GM12878 (cell line): ENCODE results near the gene TGFB1. TPM values are rescaled to one million over a fixed set of nuclear protein-coding genes. Genes with fewer than 3 reads are reported as not detected.

ENCODE experiments used
- CREB1 ChIP-seq: IDR thresholded peaks from 2 replicates; pipeline ENCODE4 v1.6.1; 2012; ENCODE audit warnings: low read depth, mild to moderate bottlenecking, inconsistent platforms
- EED ChIP-seq: sonication (generic); IDR thresholded peaks from 2 replicates; pipeline ENCODE4 v1.6.1; 2016; ENCODE audit warnings: antibody characterized with exemption, low read depth
- HDGF ChIP-seq: fragments of 450-650 bp; IDR thresholded peaks from 2 replicates; pipeline ENCODE4 v1.6.1; 2016; ENCODE audit warnings: antibody characterized with exemption
- POLR2A ChIP-seq: IDR thresholded peaks from 2 replicates; pipeline ENCODE4 v1.6.1; 2011; ENCODE audit warnings: low read depth, mild to moderate bottlenecking, low read length
- RAD21 ChIP-seq: IDR thresholded peaks from 2 replicates; pipeline ENCODE4 v1.6.1; 2011; ENCODE audit warnings: mild to moderate bottlenecking, low read depth, low read length, moderate library complexity; ENCODE audit not compliant: insufficient read depth
- RUNX3 ChIP-seq: IDR thresholded peaks from 2 replicates; pipeline ENCODE4 v1.6.1; 2012; ENCODE audit warnings: low read length, inconsistent platforms
- SUPT20H ChIP-seq: IDR thresholded peaks from 2 replicates; pipeline ENCODE4 v1.6.1; 2011; ENCODE audit warnings: low read depth, mild to moderate bottlenecking, low read length, moderate library complexity, borderline replicate concordance; ENCODE audit not compliant: control insufficient read depth
- polyA plus RNA-seq, 11 experiments: library from polyadenylated mRNA; depleted of rRNA in 4 of 11; unstranded in 6 of 11; stranded (reverse) in 5 of 11; fragments of >200 nt; fragmentation: Nextera tagmentation in 4 of 11; fragmentation: Illumina TruSeq in 1 of 11; extraction: Ambion mirVana in 4 of 11; extraction: Trizol in 1 of 11; gene quantifications; 1 replicate in 1 of 11; 2 replicates in 10 of 11; pipeline versions ENCODE4 v1.2.1 to v1.2.3, GENCODE V29; 2011 to 2016; ENCODE audit warnings: inconsistent platforms in 2 of 11, missing spikeins in 2 of 11, low read depth in 1 of 11
- total RNA-seq, 4 experiments: library from RNA; depleted of rRNA in 3 of 4; stranded (reverse); fragments of >200 nt in 3 of 4; fragmentation: Illumina TruSeq in 1 of 4; extraction: Trizol in 1 of 4; gene quantifications; 2 replicates each; pipeline versions ENCODE4 v1.2.1 to v1.2.3, GENCODE V29; 2013 to 2021
- TF ChIP-seq, protein P1 (sequence below): fragments of 450-650 bp; IDR thresholded peaks from 2 replicates; pipeline ENCODE4 v1.6.1; 2016; ENCODE audit warnings: mild to moderate bottlenecking
- TF ChIP-seq, protein P2 (sequence below), 3 experiments: IDR thresholded peaks in 2 of 3; conservative IDR thresholded peaks in 1 of 3; 2 replicates each; pipeline ENCODE4 v1.5.1; 2011; ENCODE audit warnings: low read depth in 3 of 3, low read length in 3 of 3, mild to moderate bottlenecking in 3 of 3, control low read depth in 2 of 3, moderate library complexity in 2 of 3, inconsistent platforms in 1 of 3, mixed read lengths in 1 of 3; ENCODE audit not compliant: control insufficient read depth in 2 of 3, insufficient read depth in 1 of 3; ENCODE audit errors: extremely low read depth in 1 of 3
- TF ChIP-seq, protein P3 (sequence below): IDR thresholded peaks from 2 replicates; pipeline ENCODE4 v1.6.1; 2012; ENCODE audit warnings: low read depth, low read length, improper control_type of control experiment

Gene TGFB1
- total and polyA plus RNA-seq, 10 of the 15 experiments (the other 5 are each of a cell fraction or from before 2014, with no cell fraction given) = 0.23 to 120 (median 10.9) TPM

DNA sequence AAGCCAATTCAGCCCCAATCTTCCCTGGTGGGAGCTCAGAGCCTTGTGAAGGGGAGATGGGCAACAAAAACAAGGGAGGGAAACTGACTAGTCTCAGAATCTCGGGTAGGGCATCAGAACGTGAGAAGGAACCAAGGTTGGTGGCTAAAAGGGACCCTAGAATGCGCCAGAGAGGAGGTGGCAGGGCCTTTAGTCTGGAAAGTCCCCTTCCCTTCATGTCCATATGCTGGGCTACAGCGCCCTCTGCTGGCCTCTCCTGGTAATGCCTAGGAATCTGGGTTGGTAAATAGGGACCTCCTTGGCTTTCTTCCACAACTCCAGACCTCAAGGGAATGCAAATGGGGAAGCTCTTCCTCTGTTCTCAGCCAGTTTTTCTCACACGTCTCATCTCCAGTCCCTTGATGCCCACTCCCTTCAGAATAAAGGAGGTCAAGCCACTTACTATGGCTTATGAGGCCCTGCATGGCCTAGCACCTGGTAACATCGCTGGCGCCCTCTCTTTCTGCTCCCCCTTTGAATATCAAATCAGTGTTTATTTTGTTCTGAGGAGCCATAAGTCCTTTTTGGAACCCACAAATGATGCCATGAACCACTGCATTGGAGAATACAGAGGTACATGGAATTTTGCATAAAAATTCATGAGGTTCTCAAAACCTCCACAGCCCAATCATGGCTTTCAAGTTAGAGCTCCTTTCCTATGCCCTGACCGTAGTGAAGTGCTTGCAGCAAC, 45.1 kb downstream of the TGFB1 start (continued):
- TF ChIP-seq, protein P1, sequence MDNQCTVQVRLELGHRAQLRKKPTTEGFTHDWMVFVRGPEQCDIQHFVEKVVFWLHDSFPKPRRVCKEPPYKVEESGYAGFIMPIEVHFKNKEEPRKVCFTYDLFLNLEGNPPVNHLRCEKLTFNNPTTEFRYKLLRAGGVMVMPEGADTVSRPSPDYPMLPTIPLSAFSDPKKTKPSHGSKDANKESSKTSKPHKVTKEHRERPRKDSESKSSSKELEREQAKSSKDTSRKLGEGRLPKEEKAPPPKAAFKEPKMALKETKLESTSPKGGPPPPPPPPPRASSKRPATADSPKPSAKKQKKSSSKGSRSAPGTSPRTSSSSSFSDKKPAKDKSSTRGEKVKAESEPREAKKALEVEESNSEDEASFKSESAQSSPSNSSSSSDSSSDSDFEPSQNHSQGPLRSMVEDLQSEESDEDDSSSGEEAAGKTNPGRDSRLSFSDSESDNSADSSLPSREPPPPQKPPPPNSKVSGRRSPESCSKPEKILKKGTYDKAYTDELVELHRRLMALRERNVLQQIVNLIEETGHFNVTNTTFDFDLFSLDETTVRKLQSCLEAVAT = 0 out of 2 replicates have a peak, but pooled peaks have one; percentile 22
- TF ChIP-seq RAD21 (peak; percentile 95), RUNX3 (peak; percentile 22; the same call in 1 of the 2 replicates), EED (peak; percentile 66; the same call in 1 of the 2 replicates), HDGF (peak; percentile 94), POLR2A (peak; percentile 17; the same call in 1 of the 2 replicates), CREB1 (0 out of 2 replicates have a peak, but pooled peaks have one; percentile 13), SUPT20H (no peak)
- TF ChIP-seq, protein P2, sequence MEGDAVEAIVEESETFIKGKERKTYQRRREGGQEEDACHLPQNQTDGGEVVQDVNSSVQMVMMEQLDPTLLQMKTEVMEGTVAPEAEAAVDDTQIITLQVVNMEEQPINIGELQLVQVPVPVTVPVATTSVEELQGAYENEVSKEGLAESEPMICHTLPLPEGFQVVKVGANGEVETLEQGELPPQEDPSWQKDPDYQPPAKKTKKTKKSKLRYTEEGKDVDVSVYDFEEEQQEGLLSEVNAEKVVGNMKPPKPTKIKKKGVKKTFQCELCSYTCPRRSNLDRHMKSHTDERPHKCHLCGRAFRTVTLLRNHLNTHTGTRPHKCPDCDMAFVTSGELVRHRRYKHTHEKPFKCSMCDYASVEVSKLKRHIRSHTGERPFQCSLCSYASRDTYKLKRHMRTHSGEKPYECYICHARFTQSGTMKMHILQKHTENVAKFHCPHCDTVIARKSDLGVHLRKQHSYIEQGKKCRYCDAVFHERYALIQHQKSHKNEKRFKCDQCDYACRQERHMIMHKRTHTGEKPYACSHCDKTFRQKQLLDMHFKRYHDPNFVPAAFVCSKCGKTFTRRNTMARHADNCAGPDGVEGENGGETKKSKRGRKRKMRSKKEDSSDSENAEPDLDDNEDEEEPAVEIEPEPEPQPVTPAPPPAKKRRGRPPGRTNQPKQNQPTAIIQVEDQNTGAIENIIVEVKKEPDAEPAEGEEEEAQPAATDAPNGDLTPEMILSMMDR (IDR thresholded peaks at IDR 0.05 in 2 of 3, conservative IDR thresholded peaks at IDR 0.05 in 1 of 3; ENCODE audit: control insufficient read depth in 2 of 3, extremely low read depth in 1 of 3, insufficient read depth in 1 of 3, low read depth in 3 of 3, low read length in 3 of 3) = peak; percentile 92 to 98 (median 95)
- TF ChIP-seq, protein P3, sequence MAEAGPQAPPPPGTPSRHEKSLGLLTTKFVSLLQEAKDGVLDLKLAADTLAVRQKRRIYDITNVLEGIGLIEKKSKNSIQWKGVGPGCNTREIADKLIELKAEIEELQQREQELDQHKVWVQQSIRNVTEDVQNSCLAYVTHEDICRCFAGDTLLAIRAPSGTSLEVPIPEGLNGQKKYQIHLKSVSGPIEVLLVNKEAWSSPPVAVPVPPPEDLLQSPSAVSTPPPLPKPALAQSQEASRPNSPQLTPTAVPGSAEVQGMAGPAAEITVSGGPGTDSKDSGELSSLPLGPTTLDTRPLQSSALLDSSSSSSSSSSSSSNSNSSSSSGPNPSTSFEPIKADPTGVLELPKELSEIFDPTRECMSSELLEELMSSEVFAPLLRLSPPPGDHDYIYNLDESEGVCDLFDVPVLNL = no peak
